Gastrocnemius medialis (tissue), 4 donors: ENCODE data around the gene STK35. TPM values are rescaled to one million over a fixed set of nuclear protein-coding genes. Genes with fewer than 3 reads are reported as not detected.
"Not testable (repeated sequence)": the region's sequence is repeated elsewhere in the genome, so short reads cannot be mapped to it uniquely, and the experiment has no call there.

ENCODE experiments used
- ATAC-seq, 2 donors: fragments of 150-250 bp; one replicate each; pipeline ENCODE4 v1.9.1; 2016
- DNase-seq, 2 donors: peaks; one replicate each; pipeline ENCODE4 v3.0.0-alpha.2; 2019
- H3K27ac ChIP-seq, 4 donors: fragments of 200-600 bp; sonication (generic); 1 replicate in 1 of 4; 2 replicates in 3 of 4; pipeline ENCODE4 v1.5.1; 2016 to 2018; ENCODE audit warnings: mild to moderate bottlenecking in 2 of 4, moderate library complexity in 1 of 4
- H3K27me3 ChIP-seq, 3 donors: fragments of 200-600 bp; sonication (generic) in 2 of 3; 1 replicate in 1 of 3; 2 replicates in 2 of 3; pipeline versions ENCODE4 v1.5.1 to v1.6.0; 2016 to 2019; ENCODE audit warnings: mild to moderate bottlenecking in 1 of 3, moderate library complexity in 1 of 3
- H3K36me3 ChIP-seq, 2 donors: fragments of 200-600 bp; sonication (generic) in 1 of 2; one replicate each; pipeline ENCODE4 v1.5.1; 2017 to 2018
- H3K4me1 ChIP-seq, 2 donors: fragments of 200-600 bp; sonication (generic) in 1 of 2; one replicate each; pipeline ENCODE4 v1.5.1; 2016 to 2017; ENCODE audit warnings: mild to moderate bottlenecking in 2 of 2
- H3K4me3 ChIP-seq, 4 donors: fragments of 200-600 bp; sonication (generic) in 3 of 4; 1 replicate in 1 of 4; 2 replicates in 3 of 4; pipeline ENCODE4 v1.5.1; 2016 to 2019; ENCODE audit warnings: mild to moderate bottlenecking in 2 of 4
- H3K9me3 ChIP-seq, 3 donors: fragments of 200-600 bp; sonication (generic) in 2 of 3; 1 replicate in 1 of 3; 2 replicates in 2 of 3; pipeline ENCODE4 v1.5.1; 2016 to 2019
- CTCF ChIP-seq, 5 experiments: fragments of 450-650 bp in 3 of 5; fragments of 200-600 bp in 2 of 5; sonication (generic) in 2 of 5; IDR thresholded peaks in 4 of 5; conservative IDR thresholded peaks in 1 of 5; 1 replicate in 4 of 5; 2 replicates in 1 of 5; pipeline ENCODE4 v1.5.1; 2016 to 2019; ENCODE audit warnings: antibody characterized with exemption in 5 of 5, mild to moderate bottlenecking in 3 of 5, moderate library complexity in 3 of 5
- POLR2A ChIP-seq, 2 donors: fragments of 450-650 bp; IDR thresholded peaks; one replicate each; pipeline ENCODE4 v1.6.1; 2017; ENCODE audit warnings: antibody characterized with exemption in 2 of 2, mild to moderate bottlenecking in 2 of 2, moderate library complexity in 2 of 2
- in situ Hi-C, 4 donors: fragments of 200-750 bp; cut with MboI; loops; one replicate each; pipeline versions ENCODE4 v1.15.0 to v1.8.0; 2017; ENCODE audit warnings: low sequenced_read_pairs in 4 of 4
- intact Hi-C: fragments of 100-400 bp; cut with DNase I; formaldehyde crosslinking; loops from one replicate; pipeline ENCODE4 v1.15.1; 2023; ENCODE audit warnings: low total_unique reads
- total RNA-seq, 4 donors: library from RNA; depleted of rRNA; stranded (reverse); fragments of >200 nt; gene quantifications; one replicate each; pipeline versions ENCODE4 v1.1.0 to v1.2.3, GENCODE V29; 2016

The STK35 gene
- total RNA-seq, 4 donors from 2014 or later, result 2.9 to 9.1 (median 6.3) TPM

- H3K27me3 ChIP-seq, result no peaks in the 10 kb centered on the region
- no peak overlapping the region for H3K4me3 ChIP-seq
- ATAC-seq (no peak), DNase-seq (no peak)
- no peaks in the 10 kb centered on the region for H3K4me1 ChIP-seq
- TF ChIP-seq POLR2A (IDR thresholded peaks at IDR 0.05), result no peak
- TF ChIP-seq CTCF (IDR thresholded peaks at IDR 0.05 in 4 of 5, conservative IDR thresholded peaks at IDR 0.05 in 1 of 5), result no peak
- no peaks in the 10 kb centered on the region for H3K36me3 ChIP-seq
- intact Hi-C loops (no loop called here), in situ Hi-C loops (loop anchor here in 2 of 4 donors (10.0 kb wide), 3 partner anchors 94 to 414 kb away; no protein-coding TSS in a partner anchor)
- H3K27ac ChIP-seq, result no peak overlapping the region
- H3K9me3 ChIP-seq, result no peaks in the 10 kb centered on the region
These were observed 76.9 kb downstream of the STK35 start for GRCh38 chr20:2178318-2179232.

GRCh38 chr20:2179233-2179580 is 77.6 kb downstream of the STK35 start:
- H3K27ac ChIP-seq, result no peak overlapping the region
- intact Hi-C loops, result no loop called here
- in situ Hi-C loops, result loop anchor here in 2 of 4 donors (10.0 kb wide), 3 partner anchors 94 to 414 kb away; no protein-coding TSS in a partner anchor

DNA sequence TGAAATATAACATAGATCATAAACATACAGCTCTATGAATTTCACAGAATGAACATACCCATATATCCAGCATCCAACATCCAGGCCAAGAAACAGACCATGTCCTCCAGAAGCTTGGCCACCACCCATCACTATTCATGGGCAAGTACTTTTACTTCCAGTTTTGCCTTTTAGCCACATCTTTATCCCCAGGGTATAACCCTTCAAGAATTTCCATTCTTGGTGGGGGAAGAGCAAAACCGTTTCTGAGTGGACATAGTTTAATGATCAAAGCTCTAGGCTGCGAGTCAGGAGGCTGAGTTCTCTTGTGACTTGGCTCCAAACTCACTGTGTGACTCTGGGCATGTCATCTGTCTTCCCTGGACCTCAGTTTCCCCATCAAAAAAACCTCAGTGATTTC is 78.3 kb downstream of the STK35 start:
- no peaks in the 10 kb centered on the region for H3K4me1 ChIP-seq
- no peaks in the 10 kb centered on the region for H3K36me3 ChIP-seq
- H3K9me3 ChIP-seq, result no peaks in the 10 kb centered on the region
- no peak for DNase-seq
- TF ChIP-seq CTCF (IDR thresholded peaks at IDR 0.05 in 4 of 5, conservative IDR thresholded peaks at IDR 0.05 in 1 of 5), result no peak
- no peak for TF ChIP-seq POLR2A (IDR thresholded peaks at IDR 0.05)
- no peak overlapping the region for H3K27ac ChIP-seq
- in situ Hi-C loops, result loop anchor here in 2 of 4 donors (10.0 kb wide), 3 partner anchors 95 to 415 kb away; no protein-coding TSS in a partner anchor
- ATAC-seq, result no peak
- no peak overlapping the region for H3K4me3 ChIP-seq
- intact Hi-C loops, result no loop called here
- H3K27me3 ChIP-seq, result no peaks in the 10 kb centered on the region

More at GRCh38 chr20:2179233-2179580, 77.6 kb downstream of the STK35 start:
- Histone ChIP-seq H3K4me3 (no peak overlapping the region), H3K9me3 (no peaks in the 10 kb centered on the region), H3K36me3 (no peaks in the 10 kb centered on the region), H3K27me3 (no peaks in the 10 kb centered on the region), H3K4me1 (no peaks in the 10 kb centered on the region)
- TF ChIP-seq CTCF (IDR thresholded peaks at IDR 0.05 in 4 of 5, conservative IDR thresholded peaks at IDR 0.05 in 1 of 5) (no peak), POLR2A (IDR thresholded peaks at IDR 0.05) (no peak)
- no peak for ATAC-seq
- DNase-seq, result no peak

GRCh38 chr20:2183381-2183780 is 81.8 kb downstream of the STK35 start:
- no peak for TF ChIP-seq POLR2A (IDR thresholded peaks at IDR 0.05)
- no peak for TF ChIP-seq CTCF (IDR thresholded peaks at IDR 0.05 in 4 of 5, conservative IDR thresholded peaks at IDR 0.05 in 1 of 5)
- intact Hi-C loops, result no loop called here
- Histone ChIP-seq H3K36me3 (no peaks in the 10 kb centered on the region), H3K27ac (no peak overlapping the region), H3K4me1 (no peaks in the 10 kb centered on the region), H3K27me3 (no peaks in the 10 kb centered on the region), H3K9me3 (no peaks in the 10 kb centered on the region), H3K4me3 (no peak overlapping the region)
- DNase-seq, result no peak
- ATAC-seq, result no peak
- in situ Hi-C loops, result no loop called here

DNA sequence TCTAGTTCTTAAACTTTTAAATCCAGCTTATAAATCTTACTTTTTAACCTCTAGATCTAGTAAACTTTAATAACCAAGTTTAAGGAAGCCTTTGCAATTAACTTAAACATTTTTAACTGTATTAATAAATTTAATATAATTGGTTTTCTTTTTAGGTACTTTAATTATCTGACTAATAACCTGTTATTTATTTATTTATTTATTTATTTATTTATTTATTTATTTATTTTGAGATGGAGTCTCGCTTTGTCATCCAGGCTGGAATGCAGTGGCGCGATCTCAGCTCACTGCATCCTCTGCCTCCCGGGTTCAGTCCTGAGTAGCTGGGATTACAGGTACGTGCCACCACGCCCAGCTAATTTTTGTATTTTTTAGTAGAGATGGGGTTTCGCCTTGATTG is 83.3 kb downstream of the STK35 start:
- intact Hi-C loops, result not testable (repeated sequence)

More for the DNA sequence above, 83.3 kb downstream of the STK35 start:
- ATAC-seq, H3K27ac ChIP-seq, DNase-seq, in situ Hi-C loops, H3K4me1 ChIP-seq, H3K9me3 ChIP-seq, H3K27me3 ChIP-seq, H3K36me3 ChIP-seq, H3K4me3 ChIP-seq: not testable (repeated sequence)
